Smooth muscle cell (in vitro differentiated cells): ENCODE measurements around the gene PDE2A. TPM values are rescaled to one million over a fixed set of nuclear protein-coding genes. Genes with fewer than 3 reads are reported as not detected.

Source experiments
- DNase-seq: peaks from one replicate; lab custom pipeline; 2025; ENCODE audit not compliant: unreplicated experiment; lab: John Stamatoyannopoulos, UW
- H2AFZ ChIP-seq: fragments of 200-600 bp; sonication (generic); 2 replicates; pipeline ENCODE4 v1.6.0; 2016; ENCODE audit warnings: antibody characterized with exemption, low read depth, mild to moderate bottlenecking
- H3F3A ChIP-seq: fragments of 200-600 bp; sonication (generic); 2 replicates; pipeline ENCODE4 v1.6.0; 2017; ENCODE audit warnings: antibody characterized with exemption, low read depth
- H3K27ac ChIP-seq: fragments of 200-600 bp; sonication (generic); 2 replicates; pipeline ENCODE4 v1.5.1; 2016; ENCODE audit warnings: low read depth, mild to moderate bottlenecking
- H3K27me3 ChIP-seq: fragments of 200-600 bp; sonication (generic); 2 replicates; pipeline ENCODE4 v1.6.1; 2016; ENCODE audit warnings: low read depth, mild to moderate bottlenecking
- H3K36me3 ChIP-seq: fragments of 200-600 bp; sonication (generic); 2 replicates; pipeline ENCODE4 v1.5.1; 2016; ENCODE audit warnings: low read depth
- H3K4me1 ChIP-seq: fragments of 200-600 bp; sonication (generic); 2 replicates; pipeline ENCODE4 v1.5.1; 2016; ENCODE audit warnings: low read depth
- H3K4me2 ChIP-seq: fragments of 200-600 bp; sonication (generic); 2 replicates; pipeline ENCODE4 v1.6.0; 2016; ENCODE audit warnings: mild to moderate bottlenecking
- H3K4me3 ChIP-seq: fragments of 200-600 bp; sonication (generic); 2 replicates; pipeline ENCODE4 v1.5.1; 2016; ENCODE audit warnings: mild to moderate bottlenecking
- H3K79me2 ChIP-seq: fragments of 200-600 bp; sonication (generic); 2 replicates; pipeline ENCODE4 v1.6.0; 2016; ENCODE audit warnings: low read depth, mild to moderate bottlenecking
- H3K9ac ChIP-seq: fragments of 200-600 bp; sonication (generic); 2 replicates; pipeline ENCODE4 v1.6.0; 2016; ENCODE audit warnings: low read depth
- H3K9me3 ChIP-seq: fragments of 200-600 bp; sonication (generic); replicated peaks from 2 replicates; pipeline ENCODE4 v1.5.1; 2016; ENCODE audit warnings: low read depth
- H4K20me1 ChIP-seq: fragments of 200-600 bp; sonication (generic); 2 replicates; pipeline ENCODE4 v1.6.0; 2016; ENCODE audit warnings: low read depth
- WGBS: methylation state at CpG from one replicate; pipeline ENCODE4 v1.1.7; 2016; ENCODE audit warnings: low lambda C conversion rate; 5-methylcytosine and 5-hydroxymethylcytosine counted together
- polyA plus RNA-seq: library from polyadenylated mRNA; unstranded; fragments of >200 nt; fragmentation: Nextera tagmentation; extraction: Ambion mirVana; gene quantifications from 2 replicates; pipeline ENCODE4 v1.2.1, GENCODE V29; 2016
- total RNA-seq: library from RNA; depleted of rRNA; stranded (reverse); fragments of >200 nt; gene quantifications from 2 replicates; pipeline ENCODE4 v1.2.3, GENCODE V29; 2014
- TF ChIP-seq, protein P1 (sequence below): fragments of 200-600 bp; sonication (generic); IDR thresholded peaks from 2 replicates; pipeline ENCODE4 v1.5.1; 2017; ENCODE audit warnings: borderline replicate concordance, mild to moderate bottlenecking, antibody characterized with exemption; ENCODE audit not compliant: insufficient read depth, poor library complexity, severe bottlenecking

The PDE2A gene
- total and polyA plus RNA-seq, 2 experiments from 2014 or later = 1.0 TPM; not detected in 1

DNA sequence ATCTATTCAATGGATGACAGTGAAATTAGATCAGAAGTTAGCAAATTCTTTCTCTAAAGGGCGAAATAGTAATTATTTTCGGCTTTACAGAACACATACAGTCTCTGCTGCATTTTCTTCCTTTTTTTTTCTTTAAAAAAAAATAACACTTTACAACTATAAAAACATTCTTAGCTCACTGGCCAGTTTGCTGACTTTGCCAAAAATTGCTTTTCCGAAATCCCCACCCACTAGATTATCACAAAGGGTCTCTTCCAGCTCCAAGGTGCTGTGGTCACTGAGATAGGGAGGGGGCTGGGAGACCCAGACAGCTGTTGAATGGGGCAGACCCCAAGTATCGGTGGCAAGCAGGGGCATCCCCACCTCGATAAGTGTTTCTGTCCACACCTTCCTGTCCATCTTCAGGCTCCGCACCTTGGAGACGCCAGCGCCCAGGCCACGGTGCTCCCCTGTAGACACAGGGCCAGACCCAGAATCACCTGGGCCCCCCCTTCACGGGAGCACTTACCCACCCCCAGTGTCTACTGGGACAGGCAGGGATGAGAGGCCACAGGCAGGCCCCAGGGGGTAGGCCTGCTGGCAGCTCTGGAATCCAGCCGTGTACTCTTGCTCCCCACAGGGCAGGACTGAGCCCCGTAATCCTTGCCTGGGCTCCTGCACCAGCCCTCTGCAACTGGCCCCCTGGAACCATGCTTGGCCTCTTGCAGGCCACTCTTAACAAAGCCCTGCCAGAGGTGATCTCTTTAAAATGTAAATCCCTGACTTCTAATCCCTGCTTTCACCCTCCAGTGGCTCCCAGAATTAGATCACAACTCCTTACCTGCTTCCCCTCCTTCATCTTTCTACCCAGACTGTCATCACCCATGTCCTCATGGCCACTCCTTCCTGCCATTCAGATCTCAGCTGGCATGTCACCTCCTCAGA lies 31.5 kb upstream of the PDE2A start:
- Histone ChIP-seq H3K9me3 (no peaks in the 10 kb centered on the region), H3K4me1 (peaks cover 30% of the 10 kb centered on the region), H3K9ac (no peak overlapping the region), H3K36me3 (no peaks in the 10 kb centered on the region), H3K4me3 (no peak overlapping the region), H3K27me3 (no peaks in the 10 kb centered on the region), H4K20me1 (peaks cover 44% of the 10 kb centered on the region), H2AFZ (no peak overlapping the region), H3K79me2 (no peaks in the 10 kb centered on the region), H3F3A (no peaks in the 10 kb centered on the region), H3K27ac (no peak overlapping the region), H3K4me2 (no peak overlapping the region)
- WGBS = 83% methylated on average over 12 of the region's 12 CpGs
- DNase-seq = no peak
- TF ChIP-seq, protein P1, sequence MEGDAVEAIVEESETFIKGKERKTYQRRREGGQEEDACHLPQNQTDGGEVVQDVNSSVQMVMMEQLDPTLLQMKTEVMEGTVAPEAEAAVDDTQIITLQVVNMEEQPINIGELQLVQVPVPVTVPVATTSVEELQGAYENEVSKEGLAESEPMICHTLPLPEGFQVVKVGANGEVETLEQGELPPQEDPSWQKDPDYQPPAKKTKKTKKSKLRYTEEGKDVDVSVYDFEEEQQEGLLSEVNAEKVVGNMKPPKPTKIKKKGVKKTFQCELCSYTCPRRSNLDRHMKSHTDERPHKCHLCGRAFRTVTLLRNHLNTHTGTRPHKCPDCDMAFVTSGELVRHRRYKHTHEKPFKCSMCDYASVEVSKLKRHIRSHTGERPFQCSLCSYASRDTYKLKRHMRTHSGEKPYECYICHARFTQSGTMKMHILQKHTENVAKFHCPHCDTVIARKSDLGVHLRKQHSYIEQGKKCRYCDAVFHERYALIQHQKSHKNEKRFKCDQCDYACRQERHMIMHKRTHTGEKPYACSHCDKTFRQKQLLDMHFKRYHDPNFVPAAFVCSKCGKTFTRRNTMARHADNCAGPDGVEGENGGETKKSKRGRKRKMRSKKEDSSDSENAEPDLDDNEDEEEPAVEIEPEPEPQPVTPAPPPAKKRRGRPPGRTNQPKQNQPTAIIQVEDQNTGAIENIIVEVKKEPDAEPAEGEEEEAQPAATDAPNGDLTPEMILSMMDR = no peak

- Histone ChIP-seq H3K9me3 (no peaks in the 10 kb centered on the region), H4K20me1 (peaks cover 46% of the 10 kb centered on the region), H3K9ac (no peak overlapping the region), H3K36me3 (no peaks in the 10 kb centered on the region), H3K4me2 (no peak overlapping the region), H3K4me1 (peaks cover 30% of the 10 kb centered on the region), H2AFZ (no peak overlapping the region), H3K27ac (no peak overlapping the region), H3K4me3 (no peak overlapping the region), H3F3A (no peaks in the 10 kb centered on the region), H3K79me2 (no peaks in the 10 kb centered on the region), H3K27me3 (no peaks in the 10 kb centered on the region)
- TF ChIP-seq, protein P1 = no peak
- 56% methylated on average over 4 of the region's 4 CpGs for WGBS
- DNase-seq = no peak
These were observed 30.6 kb upstream of the PDE2A start for GRCh38 chr11:72704783-72705265.

GRCh38 chr11:72704028-72704782 lies 30.0 kb upstream of the PDE2A start:
- no peak overlapping the region for H3K27ac ChIP-seq
- no peak overlapping the region for H3K4me2 ChIP-seq
- H3K9me3 ChIP-seq = no peaks in the 10 kb centered on the region
- H3F3A ChIP-seq = no peaks in the 10 kb centered on the region
- no peaks in the 10 kb centered on the region for H3K79me2 ChIP-seq
- H2AFZ ChIP-seq = no peak overlapping the region
- H3K4me3 ChIP-seq = no peak overlapping the region
- H3K27me3 ChIP-seq = no peaks in the 10 kb centered on the region
- no peak overlapping the region for H3K9ac ChIP-seq
- peaks cover 30% of the 10 kb centered on the region for H3K4me1 ChIP-seq
- H3K36me3 ChIP-seq = no peaks in the 10 kb centered on the region
- DNase-seq = no peak
- TF ChIP-seq, protein P1 = no peak
- peaks cover 52% of the 10 kb centered on the region for H4K20me1 ChIP-seq
- 95% methylated on average over 13 of the region's 13 CpGs for WGBS
